GM12892 (cell line): Measurements from ENCODE around the gene CCDC57.

Experiments
- POLR2A ChIP-seq: IDR thresholded peaks from 2 replicates; pipeline ENCODE4 v1.6.1; 2011; ENCODE audit warnings: low read depth, low read length, control low read depth
- POLR2AphosphoS5 ChIP-seq: IDR thresholded peaks from 2 replicates; pipeline ENCODE4 v1.6.1; 2011; ENCODE audit warnings: low read depth, low read length, control low read depth
- TAF1 ChIP-seq: IDR thresholded peaks from 2 replicates; pipeline ENCODE4 v1.6.1; 2011; ENCODE audit warnings: low read depth, mild to moderate bottlenecking, control low read depth, low read length, borderline replicate concordance

- no peak for TF ChIP-seq TAF1
- no peak for TF ChIP-seq POLR2A
- no peak for TF ChIP-seq POLR2AphosphoS5
These were observed 90.7 kb downstream of the CCDC57 start for GRCh38 chr17:82121660-82122629.
